Natural killer cell (primary cell): Measurements from ENCODE around the gene EFCAB9. TPM values are rescaled to one million over a fixed set of nuclear protein-coding genes. Genes with fewer than 3 reads are reported as not detected.

Experiments
- ATAC-seq, 3 donors: fragments of 150-1000 bp in 2 of 3; fragments of 200-7000 bp in 1 of 3; cut with Tn5 transposase; 1 replicate in 1 of 3; 2 replicates in 2 of 3; pipeline ENCODE4 v1.10.0; 2021; ENCODE audit warnings: mild to moderate bottlenecking in 2 of 3, moderate library complexity in 2 of 3
- DNase-seq, 2 donors: peaks; one replicate each; pipeline versions ENCODE4 v3.0.0 to v3.0.0-alpha.2; 2013 to 2021; ENCODE audit warnings: mixed read lengths in 1 of 2
- H3K27ac ChIP-seq: one replicate; pipeline ENCODE4 v1.5.1; 2013; ENCODE audit warnings: mild to moderate bottlenecking, low read length
- H3K27me3 ChIP-seq: one replicate; pipeline ENCODE4 v1.6.1; 2013; ENCODE audit warnings: low read length; ENCODE audit not compliant: control insufficient read depth, insufficient read depth
- H3K36me3 ChIP-seq: one replicate; pipeline ENCODE4 v1.6.1; 2013; ENCODE audit warnings: low read length; ENCODE audit not compliant: control insufficient read depth, insufficient read depth
- H3K4me1 ChIP-seq: one replicate; pipeline ENCODE4 v1.6.1; 2013; ENCODE audit warnings: low read length; ENCODE audit not compliant: control insufficient read depth, insufficient read depth
- H3K4me3 ChIP-seq: one replicate; pipeline ENCODE4 v1.5.1; 2013; ENCODE audit warnings: low read length
- H3K9me3 ChIP-seq: one replicate; pipeline ENCODE4 v1.6.1; 2013; ENCODE audit warnings: low read length; ENCODE audit not compliant: control insufficient read depth, insufficient read depth
- H3K27ac Mint-ChIP-seq, 2 donors: one replicate each; pipeline ENCODE4 v1.8.0; 2022; ENCODE audit warnings: mild to moderate bottlenecking in 2 of 2, mixed read lengths in 2 of 2, moderate library complexity in 1 of 2
- H3K27me3 Mint-ChIP-seq, 2 donors: one replicate each; pipeline ENCODE4 v1.8.0; 2022; ENCODE audit warnings: low read depth in 2 of 2, mixed read lengths in 2 of 2
- H3K36me3 Mint-ChIP-seq: one replicate; pipeline ENCODE4 v1.8.0; 2022; ENCODE audit warnings: mixed read lengths
- H3K4me1 Mint-ChIP-seq, 2 donors: one replicate each; pipeline ENCODE4 v1.8.0; 2022; ENCODE audit warnings: mixed read lengths in 2 of 2
- H3K4me3 Mint-ChIP-seq: one replicate; pipeline ENCODE4 v1.8.0; 2022; ENCODE audit warnings: mild to moderate bottlenecking, moderate library complexity, mixed read lengths
- H3K9me3 Mint-ChIP-seq, 2 donors: one replicate each; pipeline ENCODE4 v1.8.0; 2022; ENCODE audit warnings: mixed read lengths in 2 of 2
- WGBS: methylation state at CpG from one replicate; pipeline ENCODE4 v1.1.7; 2013; ENCODE audit warnings: missing lambda C conversion rate; ENCODE audit not compliant: insufficient coverage; 5-methylcytosine and 5-hydroxymethylcytosine counted together
- intact Hi-C: fragments of 100-400 bp; cut with micrococcal nuclease; formaldehyde crosslinking; loops from one replicate; pipeline ENCODE4 v1.14.2; 2022
- total RNA-seq, 4 donors: library from RNA; stranded (reverse); fragments of 120-200 nt in 1 of 4; gene quantifications; one replicate each; pipeline versions ENCODE4 v1.2.3 to v1.2.4, GENCODE V29; 2013 to 2022
- TF ChIP-seq, protein P1 (sequence below): fragments of 200-600 bp; IDR thresholded peaks from one replicate; pipeline ENCODE4 v1.8.0; 2022; ENCODE audit warnings: antibody characterized with exemption

EFCAB9 gene
- total RNA-seq, 3 donors from 2014 or later (not counting 1 experiment from before 2014, with no cell fraction given): not detected

DNA sequence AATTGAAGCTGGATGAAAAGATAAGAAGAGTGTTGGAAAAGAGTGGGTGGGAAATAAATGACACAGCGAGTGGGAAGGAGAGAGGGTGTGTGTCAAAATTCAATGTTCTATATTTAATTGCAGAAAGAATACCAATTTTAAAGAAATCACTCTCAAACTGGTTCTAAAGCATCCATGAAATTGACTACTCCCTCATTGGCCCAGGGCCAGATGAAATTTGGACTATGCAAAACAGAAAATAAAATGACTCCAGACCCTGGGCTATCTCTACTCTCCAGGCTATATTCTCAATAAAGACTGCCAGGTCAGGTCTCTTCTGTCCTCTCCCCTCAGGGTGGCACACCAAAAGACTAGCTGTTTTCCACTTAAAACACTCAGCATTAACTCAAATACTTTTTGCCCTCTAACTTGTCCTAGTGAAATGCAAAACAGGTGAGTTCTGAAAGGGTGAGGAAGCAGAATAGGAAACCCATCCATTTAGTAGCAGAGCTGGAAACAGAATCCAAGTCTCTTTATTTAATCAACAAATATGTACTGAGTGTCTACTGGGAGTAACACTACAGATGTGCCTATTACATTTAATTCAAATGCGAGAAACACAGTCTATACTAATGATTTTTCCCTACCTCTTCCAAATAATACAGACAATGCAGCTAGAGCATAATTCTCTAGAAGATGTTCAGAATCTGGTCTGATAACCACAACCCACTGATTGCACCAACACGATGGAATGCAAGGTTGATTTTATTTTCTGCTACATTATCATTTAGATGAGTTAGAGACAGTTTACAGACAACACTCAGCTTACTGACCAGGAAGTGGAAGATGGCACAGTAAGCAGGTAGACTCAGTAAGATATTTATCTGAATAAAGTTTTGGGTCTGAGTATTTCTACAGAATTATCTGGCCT is 42.1 kb downstream of the EFCAB9 start:
- Histone ChIP-seq H3K27ac (no peak overlapping the region), H3K27me3 (no peaks in the 10 kb centered on the region), H3K36me3 (no peaks in the 10 kb centered on the region), H3K4me1 (no peaks in the 10 kb centered on the region), H3K9me3 (no peaks in the 10 kb centered on the region), H3K4me3 (no peak overlapping the region)
- intact Hi-C loops: no loop called here
- H3K27me3 Mint-ChIP-seq: no peaks in the 10 kb centered on the region
- no peak overlapping the region for H3K27ac Mint-ChIP-seq
- TF ChIP-seq, protein P1, sequence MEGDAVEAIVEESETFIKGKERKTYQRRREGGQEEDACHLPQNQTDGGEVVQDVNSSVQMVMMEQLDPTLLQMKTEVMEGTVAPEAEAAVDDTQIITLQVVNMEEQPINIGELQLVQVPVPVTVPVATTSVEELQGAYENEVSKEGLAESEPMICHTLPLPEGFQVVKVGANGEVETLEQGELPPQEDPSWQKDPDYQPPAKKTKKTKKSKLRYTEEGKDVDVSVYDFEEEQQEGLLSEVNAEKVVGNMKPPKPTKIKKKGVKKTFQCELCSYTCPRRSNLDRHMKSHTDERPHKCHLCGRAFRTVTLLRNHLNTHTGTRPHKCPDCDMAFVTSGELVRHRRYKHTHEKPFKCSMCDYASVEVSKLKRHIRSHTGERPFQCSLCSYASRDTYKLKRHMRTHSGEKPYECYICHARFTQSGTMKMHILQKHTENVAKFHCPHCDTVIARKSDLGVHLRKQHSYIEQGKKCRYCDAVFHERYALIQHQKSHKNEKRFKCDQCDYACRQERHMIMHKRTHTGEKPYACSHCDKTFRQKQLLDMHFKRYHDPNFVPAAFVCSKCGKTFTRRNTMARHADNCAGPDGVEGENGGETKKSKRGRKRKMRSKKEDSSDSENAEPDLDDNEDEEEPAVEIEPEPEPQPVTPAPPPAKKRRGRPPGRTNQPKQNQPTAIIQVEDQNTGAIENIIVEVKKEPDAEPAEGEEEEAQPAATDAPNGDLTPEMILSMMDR: no peak
- no peaks in the 10 kb centered on the region for H3K36me3 Mint-ChIP-seq
- DNase-seq (no peak), ATAC-seq (no peak)
- no peak overlapping the region for H3K4me3 Mint-ChIP-seq
- H3K4me1 Mint-ChIP-seq: peaks cover 7 to 18% of the 10 kb centered on the region in 2 donors
- 72% methylated on average over 2 of the region's 3 CpGs for WGBS
- no peaks in the 10 kb centered on the region for H3K9me3 Mint-ChIP-seq

DNA sequence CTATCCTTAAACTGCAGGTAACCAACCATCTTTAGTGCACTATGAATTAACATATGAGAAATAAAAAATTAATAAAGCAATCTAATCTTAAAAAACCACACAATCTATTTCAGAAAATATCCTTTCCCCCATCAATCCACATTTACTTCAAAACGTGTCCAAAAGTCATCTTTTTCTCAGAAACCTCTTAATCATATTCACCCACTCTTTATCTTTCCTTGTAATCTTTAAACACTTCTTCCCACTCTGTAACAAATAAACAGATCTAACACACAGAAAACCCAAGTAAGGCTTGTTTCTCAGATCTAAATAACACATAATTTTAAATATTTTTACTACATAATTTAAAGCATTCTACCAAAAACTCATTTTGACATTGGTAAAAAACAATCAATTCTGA is 44.4 kb downstream of the EFCAB9 start:
- 13% methylated on average over 1 of the region's 1 CpG for WGBS
- Histone ChIP-seq H3K9me3 (no peaks in the 10 kb centered on the region), H3K4me1 (no peaks in the 10 kb centered on the region), H3K36me3 (no peaks in the 10 kb centered on the region), H3K27me3 (no peaks in the 10 kb centered on the region), H3K4me3 (no peak overlapping the region), H3K27ac (no peak overlapping the region)
- ATAC-seq (no peak), DNase-seq (no peak)
- TF ChIP-seq, protein P1: no peak
- Mint-ChIP-seq H3K4me3 (no peak overlapping the region), H3K4me1 (peaks cover 7 to 18% of the 10 kb centered on the region in 2 donors), H3K9me3 (no peaks in the 10 kb centered on the region), H3K36me3 (no peaks in the 10 kb centered on the region), H3K27ac (no peak overlapping the region), H3K27me3 (no peaks in the 10 kb centered on the region)
- intact Hi-C loops: no loop called here

DNA sequence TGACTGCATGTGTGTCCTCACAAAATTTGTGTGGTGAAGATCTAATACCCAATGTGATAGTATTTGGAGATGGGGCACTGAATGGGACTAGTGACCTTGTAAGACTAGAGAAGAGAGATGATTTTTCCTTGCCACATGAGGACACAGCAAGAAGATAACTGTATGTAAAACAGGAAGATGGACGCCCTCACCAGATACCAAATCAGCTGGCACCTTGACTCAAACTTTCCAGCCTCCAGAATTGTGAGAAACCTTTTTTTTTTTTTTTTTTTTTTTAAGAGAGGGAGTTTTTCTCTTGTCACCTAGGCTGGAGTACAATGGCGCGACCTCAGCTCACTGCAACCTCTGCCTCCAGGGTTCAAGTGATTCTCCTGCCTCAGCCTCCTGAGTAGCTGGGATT is 49.3 kb downstream of the EFCAB9 start:
- TF ChIP-seq, protein P1: no peak
- no peak overlapping the region for H3K4me3 Mint-ChIP-seq
- Histone ChIP-seq H3K27me3 (no peaks in the 10 kb centered on the region), H3K9me3 (no peaks in the 10 kb centered on the region), H3K4me1 (no peaks in the 10 kb centered on the region), H3K4me3 (no peak overlapping the region), H3K36me3 (no peaks in the 10 kb centered on the region), H3K27ac (no peak overlapping the region)
- 80% methylated on average over 1 of the region's 3 CpGs for WGBS
- H3K36me3 Mint-ChIP-seq: no peaks in the 10 kb centered on the region
- DNase-seq (no peak), ATAC-seq (no peak)
- H3K27me3 Mint-ChIP-seq: no peaks in the 10 kb centered on the region
- intact Hi-C loops: no loop called here
- H3K27ac Mint-ChIP-seq: no peak overlapping the region
- no peaks in the 10 kb centered on the region for H3K9me3 Mint-ChIP-seq
- peaks cover 3 to 8% of the 10 kb centered on the region in 2 donors for H3K4me1 Mint-ChIP-seq
